Mucosa of descending colon (tissue), 3 donors: ENCODE data around the gene FAM83E. TPM values are rescaled to one million over a fixed set of nuclear protein-coding genes. Genes with fewer than 3 reads are reported as not detected.

Source experiments
- ATAC-seq: fragments of 200-7000 bp; cut with Tn5 transposase; one replicate; pipeline ENCODE4 v1.9.1; 2020; ENCODE audit warnings: mild to moderate bottlenecking, moderate library complexity
- DNase-seq, 3 donors: peaks; one replicate each; pipeline ENCODE4 v3.0.0-alpha.2; 2020
- H3K36me3 ChIP-seq: fragments of 200-600 bp; one replicate; pipeline ENCODE4 v1.8.0; 2021; ENCODE audit warnings: low read depth, mild to moderate bottlenecking
- H3K4me1 ChIP-seq: fragments of 200-600 bp; one replicate; pipeline ENCODE4 v1.8.0; 2021; ENCODE audit warnings: low read depth, mild to moderate bottlenecking
- H3K4me3 ChIP-seq: fragments of 200-600 bp; one replicate; pipeline ENCODE4 v1.8.0; 2021; ENCODE audit warnings: mild to moderate bottlenecking
- H3K9me3 ChIP-seq: fragments of 200-600 bp; one replicate; pipeline ENCODE4 v1.8.0; 2021; ENCODE audit warnings: mild to moderate bottlenecking
- intact Hi-C, 2 donors: fragments of 100-400 bp; cut with DNase I in 1 of 2; cut with micrococcal nuclease in 1 of 2; formaldehyde crosslinking; loops; one replicate each; pipeline versions ENCODE4 v1.11.0 to v1.11.1; 2022; cut with DNase I, micrococcal nuclease
- total RNA-seq, 3 donors: library from RNA; stranded (reverse); fragmentation: NEBNext Ultra II Directional in 2 of 3; extraction: Animal tissue kit (Norgen Biotek cat#: 25700) in 2 of 3; gene quantifications; one replicate each; pipeline versions ENCODE4 v1.2.1 to v1.2.4, GENCODE V29; 2021 to 2023
- TF ChIP-seq, protein P1 (sequence below): fragments of 200-600 bp; IDR thresholded peaks from one replicate; pipeline ENCODE4 v1.8.0; 2022; ENCODE audit warnings: antibody characterized with exemption, mild to moderate bottlenecking
- donor health status: DM: no; HTN: no; CAD: no; lungs with moderate emphysema.
- donor health status: DM: no; HTN: no; CAD: no.
- donor health status: DM: no; HTN: yes; CAD: no.

The FAM83E gene
- total RNA-seq, 3 donors from 2014 or later, result 97.8 to 180 (median 175) TPM

- intact Hi-C loops, result no loop called here
- H3K9me3 ChIP-seq, result no peaks in the 10 kb centered on the region
- H3K4me3 ChIP-seq, result no peak overlapping the region
- ATAC-seq, result no peak
- H3K36me3 ChIP-seq, result peaks cover 4% of the 10 kb centered on the region
- TF ChIP-seq, protein P1, sequence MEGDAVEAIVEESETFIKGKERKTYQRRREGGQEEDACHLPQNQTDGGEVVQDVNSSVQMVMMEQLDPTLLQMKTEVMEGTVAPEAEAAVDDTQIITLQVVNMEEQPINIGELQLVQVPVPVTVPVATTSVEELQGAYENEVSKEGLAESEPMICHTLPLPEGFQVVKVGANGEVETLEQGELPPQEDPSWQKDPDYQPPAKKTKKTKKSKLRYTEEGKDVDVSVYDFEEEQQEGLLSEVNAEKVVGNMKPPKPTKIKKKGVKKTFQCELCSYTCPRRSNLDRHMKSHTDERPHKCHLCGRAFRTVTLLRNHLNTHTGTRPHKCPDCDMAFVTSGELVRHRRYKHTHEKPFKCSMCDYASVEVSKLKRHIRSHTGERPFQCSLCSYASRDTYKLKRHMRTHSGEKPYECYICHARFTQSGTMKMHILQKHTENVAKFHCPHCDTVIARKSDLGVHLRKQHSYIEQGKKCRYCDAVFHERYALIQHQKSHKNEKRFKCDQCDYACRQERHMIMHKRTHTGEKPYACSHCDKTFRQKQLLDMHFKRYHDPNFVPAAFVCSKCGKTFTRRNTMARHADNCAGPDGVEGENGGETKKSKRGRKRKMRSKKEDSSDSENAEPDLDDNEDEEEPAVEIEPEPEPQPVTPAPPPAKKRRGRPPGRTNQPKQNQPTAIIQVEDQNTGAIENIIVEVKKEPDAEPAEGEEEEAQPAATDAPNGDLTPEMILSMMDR, result no peak
- DNase-seq, result no peak
- H3K4me1 ChIP-seq, result peaks cover 71% of the 10 kb centered on the region
Observed at GRCh38 chr19:48631225-48631624, 16.3 kb upstream of the FAM83E start.

GRCh38 chr19:48630296-48631063 is 15.6 kb upstream of the FAM83E start:
- H3K36me3 ChIP-seq, result peaks cover 4% of the 10 kb centered on the region
- peak; percentile 22 for ATAC-seq
- intact Hi-C loops, result no loop called here
- H3K4me3 ChIP-seq, result no peak overlapping the region
- DNase-seq, result peak; percentile 75 to 85 (median 81)
- TF ChIP-seq, protein P1, result no peak
- H3K4me1 ChIP-seq, result peaks cover 76% of the 10 kb centered on the region
- H3K9me3 ChIP-seq, result no peaks in the 10 kb centered on the region

DNA sequence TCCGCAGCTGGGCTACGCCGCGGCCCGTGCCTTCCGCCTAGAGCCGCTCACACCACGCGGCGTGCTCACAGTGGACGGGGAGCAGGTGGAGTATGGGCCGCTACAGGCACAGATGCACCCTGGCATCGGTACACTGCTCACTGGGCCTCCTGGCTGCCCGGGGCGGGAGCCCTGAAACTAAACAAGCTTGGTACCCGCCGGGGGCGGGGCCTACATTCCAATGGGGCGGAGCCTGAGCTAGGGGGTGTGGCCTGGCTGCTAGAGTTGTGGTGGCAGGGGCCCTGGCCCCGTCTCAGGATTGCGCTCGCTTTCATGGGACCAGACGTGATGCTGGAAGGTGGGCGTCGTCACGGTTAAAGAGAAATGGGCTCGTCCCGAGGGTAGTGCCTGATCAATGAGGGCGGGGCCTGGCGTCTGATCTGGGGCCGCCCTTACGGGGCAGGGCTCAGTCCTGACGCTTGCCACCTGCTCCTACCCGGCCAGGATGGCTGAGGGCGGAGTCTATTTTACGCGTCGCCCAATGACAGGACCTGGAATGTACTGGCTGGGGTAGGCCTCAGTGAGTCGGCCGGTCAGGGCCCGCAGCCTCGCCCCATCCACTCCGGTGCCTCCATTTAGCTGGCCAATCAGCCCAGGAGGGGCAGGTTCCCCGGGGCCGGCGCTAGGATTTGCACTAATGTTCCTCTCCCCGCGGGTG is 14.9 kb upstream of the FAM83E start:
- DNase-seq (peak; percentile 89 to 93 (median 91)), ATAC-seq (peak; percentile 70)
- intact Hi-C loops, result no loop called here
- TF ChIP-seq, protein P1, result no peak
- Histone ChIP-seq H3K4me1 (peaks cover 72% of the 10 kb centered on the region), H3K9me3 (no peaks in the 10 kb centered on the region), H3K36me3 (peaks cover 4% of the 10 kb centered on the region), H3K4me3 (no peak overlapping the region)

DNA sequence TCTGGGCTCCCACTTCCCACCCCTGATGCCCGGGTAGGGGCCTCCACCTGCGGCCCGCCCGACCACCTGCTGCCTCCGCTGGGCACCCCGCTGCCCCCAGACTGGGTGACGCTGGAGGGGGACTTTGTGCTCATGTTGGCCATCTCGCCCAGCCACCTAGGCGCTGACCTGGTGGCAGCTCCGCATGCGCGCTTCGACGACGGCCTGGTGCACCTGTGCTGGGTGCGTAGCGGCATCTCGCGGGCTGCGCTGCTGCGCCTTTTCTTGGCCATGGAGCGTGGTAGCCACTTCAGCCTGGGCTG is 14.4 kb upstream of the FAM83E start:
- intact Hi-C loops, result no loop called here
- H3K9me3 ChIP-seq, result no peaks in the 10 kb centered on the region
- ATAC-seq (no peak), DNase-seq (peak in 2 of 3 donors; percentile 39 to 72)
- TF ChIP-seq, protein P1, result no peak
- no peak overlapping the region for H3K4me3 ChIP-seq
- H3K36me3 ChIP-seq, result peaks cover under 1% of the 10 kb centered on the region
- peaks cover 67% of the 10 kb centered on the region for H3K4me1 ChIP-seq

- peak in 2 of 3 donors; percentile 61 to 62 for DNase-seq
- TF ChIP-seq, protein P1, result no peak
- intact Hi-C loops, result no loop called here
- H3K9me3 ChIP-seq, result no peaks in the 10 kb centered on the region
- H3K36me3 ChIP-seq, result no peaks in the 10 kb centered on the region
- ATAC-seq, result no peak
- no peak overlapping the region for H3K4me3 ChIP-seq
- peaks cover 65% of the 10 kb centered on the region for H3K4me1 ChIP-seq
Observed at GRCh38 chr19:48628486-48629296, 13.8 kb upstream of the FAM83E start.
